SK-N-SH treated with all-trans-retinoic acid at 6 μM for 48 hours (cell line): ENCODE measurements around the gene FAM20A.

Experiments used
- ATAC-seq: fragments of 200-7000 bp; cut with Tn5 transposase; 3 replicates; pipeline ENCODE4 v1.9.1; 2020; ENCODE audit warnings: mild to moderate bottlenecking, moderate library complexity
- CSDC2 ChIP-seq: fragments of 250-450 bp; sonication (Bioruptor Pico); IDR thresholded peaks from 2 replicates; pipeline ENCODE4 v1.5.0; 2020; ENCODE audit warnings: mild to moderate bottlenecking, moderate library complexity
- ESRRG ChIP-seq: fragments of 250-450 bp; sonication (Bioruptor Pico); IDR thresholded peaks from 2 replicates; pipeline ENCODE4 v1.6.1; 2021; ENCODE audit warnings: mild to moderate bottlenecking
- GLIS3 ChIP-seq: fragments of 250-450 bp; sonication (Bioruptor Pico); IDR thresholded peaks from 2 replicates; pipeline ENCODE4 v1.5.0; 2020; ENCODE audit warnings: mild to moderate bottlenecking, moderate library complexity
- OSR1 ChIP-seq: fragments of 250-450 bp; sonication (Bioruptor Pico); IDR thresholded peaks from 2 replicates; pipeline ENCODE4 v1.8.0; 2022; ENCODE audit warnings: moderate library complexity, mild to moderate bottlenecking, inconsistent platforms
- PPARA ChIP-seq: fragments of 250-450 bp; sonication (Bioruptor Pico); IDR thresholded peaks from 2 replicates; pipeline ENCODE4 v1.5.0; 2020; ENCODE audit warnings: mild to moderate bottlenecking, borderline replicate concordance
- SNAI2 ChIP-seq: fragments of 250-450 bp; sonication (Bioruptor Pico); IDR thresholded peaks from 2 replicates; pipeline ENCODE4 v1.5.0; 2020; ENCODE audit warnings: mild to moderate bottlenecking, moderate library complexity
- TCF4 ChIP-seq: fragments of 250-450 bp; sonication (Bioruptor Pico); IDR thresholded peaks from 2 replicates; pipeline ENCODE4 v1.8.0; 2021; ENCODE audit warnings: mild to moderate bottlenecking, moderate library complexity, borderline replicate concordance
- TOX ChIP-seq: fragments of 250-450 bp; sonication (Bioruptor Pico); IDR thresholded peaks from 2 replicates; pipeline ENCODE4 v1.8.0; 2021; ENCODE audit warnings: mild to moderate bottlenecking, moderate library complexity, borderline replicate concordance
- ZC3H10 ChIP-seq: fragments of 250-450 bp; sonication (Bioruptor Pico); IDR thresholded peaks from 2 replicates; pipeline ENCODE4 v1.5.1; 2021; ENCODE audit warnings: mild to moderate bottlenecking, moderate library complexity
- ZFP3 ChIP-seq: fragments of 250-450 bp; sonication (Bioruptor Pico); IDR thresholded peaks from 2 replicates; pipeline ENCODE4 v1.5.0; 2020; ENCODE audit warnings: mild to moderate bottlenecking, moderate library complexity
- ZFP30 ChIP-seq: fragments of 450-650 bp; formaldehyde crosslinking; IDR thresholded peaks from 2 replicates; pipeline ENCODE4 v1.5.0; 2022; ENCODE audit warnings: mild to moderate bottlenecking, moderate library complexity
- ZNF565 ChIP-seq: fragments of 450-650 bp; formaldehyde crosslinking; conservative IDR thresholded peaks from 2 replicates; pipeline ENCODE4 v1.5.0; 2020; ENCODE audit warnings: low read depth, mild to moderate bottlenecking, moderate library complexity
- ZNF70 ChIP-seq: fragments of 450-650 bp; formaldehyde crosslinking; IDR thresholded peaks from 2 replicates; pipeline ENCODE4 v1.5.0; 2020; ENCODE audit warnings: mild to moderate bottlenecking, moderate library complexity
- ZNF8 ChIP-seq: fragments of 450-650 bp; formaldehyde crosslinking; IDR thresholded peaks from 2 replicates; pipeline ENCODE4 v1.5.0; 2020; ENCODE audit warnings: mild to moderate bottlenecking, moderate library complexity
- TF ChIP-seq, protein P1 (sequence below): fragments of 250-450 bp; sonication (Bioruptor Pico); IDR thresholded peaks from 2 replicates; pipeline ENCODE4 v1.5.1; 2020; ENCODE audit warnings: low read depth, mild to moderate bottlenecking, moderate library complexity
- TF ChIP-seq, protein P2 (sequence below): fragments of 250-450 bp; sonication (Bioruptor Pico); IDR thresholded peaks from 2 replicates; pipeline ENCODE4 v1.5.1; 2021; ENCODE audit warnings: mild to moderate bottlenecking, moderate library complexity
- TF ChIP-seq, protein P3 (sequence below): fragments of 250-450 bp; sonication (Bioruptor Pico); IDR thresholded peaks from 2 replicates; pipeline ENCODE4 v1.8.0; 2020; ENCODE audit warnings: mild to moderate bottlenecking, moderate library complexity, borderline replicate concordance

Gene FAM20A

DNA sequence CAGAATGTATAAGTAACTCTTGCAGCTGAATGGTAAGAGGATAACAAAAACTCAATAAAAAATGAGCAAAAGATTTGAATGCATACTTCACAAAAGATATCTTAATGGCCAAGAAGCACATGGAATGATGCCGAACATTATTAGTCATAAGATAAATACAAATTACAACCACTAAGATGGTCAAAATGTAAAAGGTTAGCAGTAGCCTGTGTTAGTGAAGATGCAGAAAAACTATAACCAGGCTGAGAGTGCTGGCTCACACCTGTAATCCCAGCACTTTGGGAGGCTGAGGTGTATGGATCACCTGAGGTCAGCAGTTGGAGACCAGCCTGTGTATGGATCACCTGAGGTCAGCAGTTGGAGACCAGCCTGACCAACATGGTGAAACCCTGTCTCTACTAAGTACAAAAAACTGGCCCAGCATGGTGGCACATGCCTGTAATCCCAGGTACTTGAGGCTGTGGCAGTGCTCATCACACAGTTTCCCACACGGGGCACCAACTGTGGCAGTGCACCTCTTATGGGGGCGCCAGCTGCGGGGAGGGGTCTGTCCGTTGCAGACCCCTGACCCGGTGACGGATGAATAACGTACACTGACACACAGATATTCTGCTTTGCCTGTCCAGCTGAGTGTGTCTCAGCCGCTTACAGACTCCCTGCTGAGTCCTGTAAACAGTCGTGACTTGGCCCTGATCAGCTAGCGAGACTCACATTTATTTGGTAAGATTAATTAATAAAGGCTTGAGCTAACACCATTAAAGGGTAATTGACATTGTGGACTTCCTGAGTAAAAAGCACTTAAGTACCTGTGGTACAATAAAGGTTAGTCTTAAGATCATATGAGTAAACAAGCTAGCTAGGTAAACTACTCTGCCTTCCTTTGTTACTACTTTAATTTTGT, 45.7 kb upstream of the FAM20A start:
- TF ChIP-seq SNAI2 (CRISPR knock-in tag) (no peak), ZFP30 (CRISPR knock-in tag) (no peak), ZFP3 (CRISPR knock-in tag) (no peak), ZNF565 (CRISPR knock-in tag) (no peak), PPARA (no peak), ZNF70 (no peak), ESRRG (CRISPR knock-in tag) (no peak)
- TF ChIP-seq, protein P1, sequence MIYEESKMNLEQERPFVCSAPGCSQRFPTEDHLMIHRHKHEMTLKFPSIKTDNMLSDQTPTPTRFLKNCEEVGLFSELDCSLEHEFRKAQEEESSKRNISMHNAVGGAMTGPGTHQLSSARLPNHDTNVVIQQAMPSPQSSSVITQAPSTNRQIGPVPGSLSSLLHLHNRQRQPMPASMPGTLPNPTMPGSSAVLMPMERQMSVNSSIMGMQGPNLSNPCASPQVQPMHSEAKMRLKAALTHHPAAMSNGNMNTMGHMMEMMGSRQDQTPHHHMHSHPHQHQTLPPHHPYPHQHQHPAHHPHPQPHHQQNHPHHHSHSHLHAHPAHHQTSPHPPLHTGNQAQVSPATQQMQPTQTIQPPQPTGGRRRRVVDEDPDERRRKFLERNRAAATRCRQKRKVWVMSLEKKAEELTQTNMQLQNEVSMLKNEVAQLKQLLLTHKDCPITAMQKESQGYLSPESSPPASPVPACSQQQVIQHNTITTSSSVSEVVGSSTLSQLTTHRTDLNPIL (CRISPR knock-in tag), result no peak
- TF ChIP-seq, protein P2, sequence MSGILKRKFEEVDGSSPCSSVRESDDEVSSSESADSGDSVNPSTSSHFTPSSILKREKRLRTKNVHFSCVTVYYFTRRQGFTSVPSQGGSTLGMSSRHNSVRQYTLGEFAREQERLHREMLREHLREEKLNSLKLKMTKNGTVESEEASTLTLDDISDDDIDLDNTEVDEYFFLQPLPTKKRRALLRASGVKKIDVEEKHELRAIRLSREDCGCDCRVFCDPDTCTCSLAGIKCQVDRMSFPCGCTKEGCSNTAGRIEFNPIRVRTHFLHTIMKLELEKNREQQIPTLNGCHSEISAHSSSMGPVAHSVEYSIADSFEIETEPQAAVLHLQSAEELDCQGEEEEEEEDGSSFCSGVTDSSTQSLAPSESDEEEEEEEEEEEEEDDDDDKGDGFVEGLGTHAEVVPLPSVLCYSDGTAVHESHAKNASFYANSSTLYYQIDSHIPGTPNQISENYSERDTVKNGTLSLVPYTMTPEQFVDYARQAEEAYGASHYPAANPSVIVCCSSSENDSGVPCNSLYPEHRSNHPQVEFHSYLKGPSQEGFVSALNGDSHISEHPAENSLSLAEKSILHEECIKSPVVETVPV (CRISPR knock-in tag), result no peak
- TF ChIP-seq, protein P3, sequence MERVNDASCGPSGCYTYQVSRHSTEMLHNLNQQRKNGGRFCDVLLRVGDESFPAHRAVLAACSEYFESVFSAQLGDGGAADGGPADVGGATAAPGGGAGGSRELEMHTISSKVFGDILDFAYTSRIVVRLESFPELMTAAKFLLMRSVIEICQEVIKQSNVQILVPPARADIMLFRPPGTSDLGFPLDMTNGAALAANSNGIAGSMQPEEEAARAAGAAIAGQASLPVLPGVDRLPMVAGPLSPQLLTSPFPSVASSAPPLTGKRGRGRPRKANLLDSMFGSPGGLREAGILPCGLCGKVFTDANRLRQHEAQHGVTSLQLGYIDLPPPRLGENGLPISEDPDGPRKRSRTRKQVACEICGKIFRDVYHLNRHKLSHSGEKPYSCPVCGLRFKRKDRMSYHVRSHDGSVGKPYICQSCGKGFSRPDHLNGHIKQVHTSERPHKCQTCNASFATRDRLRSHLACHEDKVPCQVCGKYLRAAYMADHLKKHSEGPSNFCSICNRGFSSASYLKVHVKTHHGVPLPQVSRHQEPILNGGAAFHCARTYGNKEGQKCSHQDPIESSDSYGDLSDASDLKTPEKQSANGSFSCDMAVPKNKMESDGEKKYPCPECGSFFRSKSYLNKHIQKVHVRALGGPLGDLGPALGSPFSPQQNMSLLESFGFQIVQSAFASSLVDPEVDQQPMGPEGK (CRISPR knock-in tag), result no peak
- ATAC-seq, result no peak

DNA sequence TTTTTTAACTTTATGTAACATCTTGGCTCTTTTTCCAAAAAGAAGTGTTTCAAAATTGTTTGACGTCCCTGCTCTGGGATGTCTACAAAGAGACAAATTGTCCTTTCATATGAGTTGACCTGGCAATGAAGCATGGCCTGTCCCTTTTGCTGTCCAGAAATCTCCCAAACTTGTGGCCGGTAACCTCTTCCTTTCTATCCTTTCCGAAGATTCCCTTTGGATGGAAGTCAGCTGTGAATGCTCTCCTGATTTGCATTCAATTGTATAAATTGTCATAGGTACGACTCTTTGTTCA, 40.9 kb upstream of the FAM20A start:
- no peak for ATAC-seq
- TF ChIP-seq OSR1 (no peak), CSDC2 (no peak), ZC3H10 (no peak), PPARA (no peak), SNAI2 (CRISPR knock-in tag) (no peak), ZNF8 (CRISPR knock-in tag) (no peak)
- TF ChIP-seq, protein P3 (CRISPR knock-in tag), result no peak

DNA sequence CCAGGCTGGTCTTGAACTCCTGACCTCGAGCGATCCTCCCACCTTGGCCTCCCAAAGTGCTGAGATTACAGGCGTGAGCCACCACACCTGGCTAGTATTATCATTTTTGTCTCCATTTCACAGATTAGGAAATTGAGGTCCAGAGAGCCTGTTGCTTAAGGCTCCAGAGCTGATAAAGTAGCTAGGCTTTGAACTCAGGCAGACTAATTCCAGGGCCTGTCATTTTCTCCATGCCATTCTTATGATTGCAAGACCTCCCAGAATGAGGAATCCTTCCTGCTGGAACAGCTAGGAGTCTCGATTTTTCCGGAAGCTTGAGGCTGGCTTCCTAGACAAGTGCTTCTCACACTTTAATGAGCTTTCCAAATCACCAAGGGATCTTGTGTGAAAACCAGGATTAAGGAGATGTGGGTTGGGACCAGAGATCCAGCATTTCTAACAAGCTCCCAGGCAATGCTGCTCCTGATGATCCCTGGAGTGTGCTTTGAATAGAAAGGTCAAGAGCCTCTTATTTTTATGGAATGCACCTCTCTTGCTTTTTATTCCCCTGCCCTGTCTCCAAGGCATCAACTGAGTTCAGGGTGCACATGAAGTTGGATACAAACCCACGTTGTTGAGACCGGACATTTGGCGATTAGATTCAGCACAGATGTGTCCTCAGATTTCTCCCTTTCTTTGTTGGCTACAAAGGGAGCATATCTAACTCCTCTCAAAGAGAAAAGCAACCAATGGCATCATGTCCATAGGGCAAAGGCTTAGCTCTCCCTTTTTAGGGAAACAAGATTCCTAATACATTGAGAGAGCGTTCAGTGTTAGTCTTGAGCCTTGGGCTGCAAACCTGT, 40.3 kb upstream of the FAM20A start:
- ATAC-seq, result no peak
- TF ChIP-seq ESRRG (CRISPR knock-in tag) (no peak), SNAI2 (CRISPR knock-in tag) (no peak), PPARA (no peak), TOX (CRISPR knock-in tag) (no peak), ZFP30 (CRISPR knock-in tag) (no peak), GLIS3 (CRISPR knock-in tag) (no peak), ZNF565 (CRISPR knock-in tag) (no peak), TCF4 (CRISPR knock-in tag) (no peak)
- TF ChIP-seq, protein P1 (CRISPR knock-in tag), result no peak
- TF ChIP-seq, all 23 proteins: peak for 0
